Measurements from ENCODE around the gene NEK6. TPM values are rescaled to one million over a fixed set of nuclear protein-coding genes. Genes with fewer than 3 reads are reported as not detected.

NEK6 gene
- total and polyA plus RNA-seq, 10 of the 15 experiments (the other 5 are each of a cell fraction or from before 2014, with no cell fraction given) = 31.3 to 161 (median 89.2) TPM

DNA sequence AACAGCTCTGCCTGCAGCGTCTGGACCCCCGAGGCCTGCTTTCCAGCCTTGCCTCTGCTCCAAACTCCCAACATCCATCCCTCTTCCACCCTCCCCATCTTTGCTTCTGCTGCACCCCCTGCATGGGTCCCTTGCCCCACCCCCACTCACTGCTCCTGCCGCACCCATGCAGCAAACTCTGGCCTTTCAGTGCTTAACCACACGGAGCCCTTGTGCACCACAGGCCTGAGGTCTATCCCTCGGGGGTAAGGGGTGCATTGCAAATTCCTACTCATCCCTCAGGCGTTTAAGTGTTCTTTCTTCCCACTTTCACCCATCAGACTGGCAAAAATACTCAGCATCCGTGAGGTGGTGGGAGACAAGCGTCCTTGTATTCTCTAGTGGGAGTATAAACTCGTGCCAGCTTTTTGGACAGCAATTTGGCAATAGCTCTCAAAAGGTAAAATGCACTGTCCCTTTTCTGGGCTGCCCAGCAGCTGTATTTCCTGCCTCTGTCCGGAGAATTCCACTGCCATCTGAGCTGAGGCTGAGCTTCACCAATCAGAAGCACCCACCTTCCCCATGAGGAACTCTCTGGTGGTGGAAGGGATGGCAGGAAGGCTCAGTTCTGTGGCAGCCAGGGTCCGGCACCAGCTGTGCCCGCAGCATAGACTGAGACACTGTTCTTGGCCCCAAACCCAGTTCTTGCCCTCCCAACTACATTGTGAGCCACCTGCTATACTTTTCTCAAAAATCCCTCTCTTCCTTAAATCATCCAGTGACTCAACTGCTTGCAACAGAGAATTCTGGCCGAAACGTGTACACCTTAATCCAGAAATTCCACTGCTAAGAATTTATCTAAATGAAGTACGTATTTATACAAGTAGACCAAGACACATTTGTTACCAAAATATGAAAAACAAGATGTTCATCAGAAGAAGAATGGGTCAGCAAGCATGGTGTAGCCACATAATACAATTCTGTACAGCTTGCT is 142.5 kb downstream of the NEK6 start (continued):
- TF ChIP-seq, protein P1, sequence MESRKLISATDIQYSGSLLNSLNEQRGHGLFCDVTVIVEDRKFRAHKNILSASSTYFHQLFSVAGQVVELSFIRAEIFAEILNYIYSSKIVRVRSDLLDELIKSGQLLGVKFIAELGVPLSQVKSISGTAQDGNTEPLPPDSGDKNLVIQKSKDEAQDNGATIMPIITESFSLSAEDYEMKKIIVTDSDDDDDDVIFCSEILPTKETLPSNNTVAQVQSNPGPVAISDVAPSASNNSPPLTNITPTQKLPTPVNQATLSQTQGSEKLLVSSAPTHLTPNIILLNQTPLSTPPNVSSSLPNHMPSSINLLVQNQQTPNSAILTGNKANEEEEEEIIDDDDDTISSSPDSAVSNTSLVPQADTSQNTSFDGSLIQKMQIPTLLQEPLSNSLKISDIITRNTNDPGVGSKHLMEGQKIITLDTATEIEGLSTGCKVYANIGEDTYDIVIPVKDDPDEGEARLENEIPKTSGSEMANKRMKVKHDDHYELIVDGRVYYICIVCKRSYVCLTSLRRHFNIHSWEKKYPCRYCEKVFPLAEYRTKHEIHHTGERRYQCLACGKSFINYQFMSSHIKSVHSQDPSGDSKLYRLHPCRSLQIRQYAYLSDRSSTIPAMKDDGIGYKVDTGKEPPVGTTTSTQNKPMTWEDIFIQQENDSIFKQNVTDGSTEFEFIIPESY (IDR thresholded peaks at IDR 0.05) = no peak

Other genes with a start within 250 kb of the NEK6 start
- gene LHX2, start 246.2 kb upstream of the NEK6 start, total RNA-seq (2014; rRNA removed) = 6.0 and 8.0 TPM in 2 replicates
- gene LHX2, start 246.2 kb upstream of the NEK6 start, total RNA-seq (2014; rRNA removed; fragmentation: Illumina TruSeq; extraction: Trizol) = 3.3 TPM in 2 replicates
- gene LHX2, start 246.2 kb upstream of the NEK6 start, total RNA-seq (2021) = 9.0 and 10.3 TPM in 2 replicates
- 46.5 and 69.8 TPM in 2 replicates for gene LHX2, start 246.2 kb upstream of the NEK6 start, polyA plus RNA-seq (2011; rRNA removed)
- 3.6 and 6.0 TPM in 2 replicates for gene LHX2, start 246.2 kb upstream of the NEK6 start, polyA plus RNA-seq (2014; fragmentation: Illumina TruSeq; extraction: Trizol)
- 1 to 10 TPM in 1 of 2 experiments, under 1 TPM in 1; 0.82 to 2.6 TPM for gene LHX2, start 246.2 kb upstream of the NEK6 start, polyA plus RNA-seq (2014; fragmentation: Nextera tagmentation; extraction: Ambion mirVana)
- 7.6 and 14.2 TPM in 2 replicates for gene LHX2, start 246.2 kb upstream of the NEK6 start, polyA plus RNA-seq (2014; rRNA removed)
- gene LHX2, start 246.2 kb upstream of the NEK6 start, polyA plus RNA-seq (2016; fragmentation: Nextera tagmentation; extraction: Ambion mirVana) = 1 to 10 TPM; 2.6 to 4.6 TPM
- gene PSMB7, start 157.5 kb downstream of the NEK6 start, total RNA-seq (2014; rRNA removed) = 201 and 216 TPM in 2 replicates
- 199 and 206 TPM in 2 replicates for gene PSMB7, start 157.5 kb downstream of the NEK6 start, total RNA-seq (2014; rRNA removed; fragmentation: Illumina TruSeq; extraction: Trizol)
- gene PSMB7, start 157.5 kb downstream of the NEK6 start, total RNA-seq (2021) = 172 and 174 TPM in 2 replicates
- gene PSMB7, start 157.5 kb downstream of the NEK6 start, polyA plus RNA-seq (2011; rRNA removed) = 305 and 346 TPM in 2 replicates
- 215 and 249 TPM in 2 replicates for gene PSMB7, start 157.5 kb downstream of the NEK6 start, polyA plus RNA-seq (2014; fragmentation: Illumina TruSeq; extraction: Trizol)
- 100 to 1,000 TPM; 441 to 564 TPM for gene PSMB7, start 157.5 kb downstream of the NEK6 start, polyA plus RNA-seq (2014; fragmentation: Nextera tagmentation; extraction: Ambion mirVana)
- 230 and 233 TPM in 2 replicates for gene PSMB7, start 157.5 kb downstream of the NEK6 start, polyA plus RNA-seq (2014; rRNA removed)
- 100 to 1,000 TPM; 303 to 315 TPM for gene PSMB7, start 157.5 kb downstream of the NEK6 start, polyA plus RNA-seq (2016; fragmentation: Nextera tagmentation; extraction: Ambion mirVana)
- gene ADGRD2, start 192.5 kb downstream of the NEK6 start, total RNA-seq (2014; rRNA removed) = not detected in 2 replicates
- not detected in 2 replicates for gene ADGRD2, start 192.5 kb downstream of the NEK6 start, total RNA-seq (2014; rRNA removed; fragmentation: Illumina TruSeq; extraction: Trizol)
- gene ADGRD2, start 192.5 kb downstream of the NEK6 start, total RNA-seq (2021) = not detected in 2 replicates
- not detected in 2 replicates for gene ADGRD2, start 192.5 kb downstream of the NEK6 start, polyA plus RNA-seq (2011; rRNA removed)
- gene ADGRD2, start 192.5 kb downstream of the NEK6 start, polyA plus RNA-seq (2014; fragmentation: Illumina TruSeq; extraction: Trizol) = not detected in 2 replicates
- not detected for gene ADGRD2, start 192.5 kb downstream of the NEK6 start, polyA plus RNA-seq (2014; fragmentation: Nextera tagmentation; extraction: Ambion mirVana)
- not detected in 2 replicates for gene ADGRD2, start 192.5 kb downstream of the NEK6 start, polyA plus RNA-seq (2014; rRNA removed)
- not detected for gene ADGRD2, start 192.5 kb downstream of the NEK6 start, polyA plus RNA-seq (2016; fragmentation: Nextera tagmentation; extraction: Ambion mirVana)
- 0.06 and 0.11 TPM in 2 replicates for gene NR5A1, start 249.4 kb downstream of the NEK6 start, total RNA-seq (2014; rRNA removed)
- gene NR5A1, start 249.4 kb downstream of the NEK6 start, total RNA-seq (2014; rRNA removed; fragmentation: Illumina TruSeq; extraction: Trizol) = 0.09 TPM in 1 of 2 replicates, not detected in the other
- 0.18 and 0.27 TPM in 2 replicates for gene NR5A1, start 249.4 kb downstream of the NEK6 start, total RNA-seq (2021)
- 0.17 and 0.24 TPM in 2 replicates for gene NR5A1, start 249.4 kb downstream of the NEK6 start, polyA plus RNA-seq (2011; rRNA removed)
- gene NR5A1, start 249.4 kb downstream of the NEK6 start, polyA plus RNA-seq (2014; fragmentation: Illumina TruSeq; extraction: Trizol) = not detected in 2 replicates
- gene NR5A1, start 249.4 kb downstream of the NEK6 start, polyA plus RNA-seq (2014; fragmentation: Nextera tagmentation; extraction: Ambion mirVana) = not detected
- gene NR5A1, start 249.4 kb downstream of the NEK6 start, polyA plus RNA-seq (2014; rRNA removed) = 0.03 and 0.08 TPM in 2 replicates
- under 1 TPM in 1 of 2 experiments, not detected in 1; 0.07 TPM for gene NR5A1, start 249.4 kb downstream of the NEK6 start, polyA plus RNA-seq (2016; fragmentation: Nextera tagmentation; extraction: Ambion mirVana)

Measured in GM12878 (cell line).